Astrocyte of the spinal cord (primary cell): Measurements from ENCODE around the gene OSBPL3.

Source experiments
- DNase-seq: peaks from one replicate; pipeline ENCODE4 v3.0.0; 2011; ENCODE audit warnings: low read depth, low spot score
- H3K4me3 ChIP-seq: 2 replicates; pipeline ENCODE4 v1.5.1; 2011; ENCODE audit warnings: low read depth, mild to moderate bottlenecking, low read length, moderate library complexity
- CTCF ChIP-seq: IDR thresholded peaks from 2 replicates; pipeline ENCODE4 v1.5.1; 2012; ENCODE audit warnings: low read depth, mild to moderate bottlenecking, low read length, inconsistent platforms
- in situ Hi-C: cut with HindIII; loops from 2 replicates; pipeline ENCODE4 v1.10.0; 2017; ENCODE audit warnings: low sequenced_read_pairs

Gene OSBPL3

DNA sequence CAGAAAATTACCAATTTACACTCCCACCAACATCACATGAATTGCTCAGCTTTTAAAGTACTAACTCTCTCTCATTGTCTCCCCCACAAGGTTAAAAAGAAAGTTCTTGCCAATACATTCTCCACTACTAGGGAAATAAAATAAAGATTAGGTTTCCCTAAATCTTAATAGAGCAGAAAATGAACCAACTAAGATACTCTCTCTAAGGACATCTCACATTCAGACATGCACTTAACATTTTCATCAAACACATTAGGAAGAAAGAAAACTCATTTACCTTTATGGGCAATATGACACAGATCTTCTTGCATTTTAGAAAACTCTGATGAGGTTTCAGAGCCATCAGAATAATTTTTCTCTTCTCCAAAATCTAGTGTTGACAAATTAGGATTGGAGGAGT, 118.6 kb downstream of the OSBPL3 start:
- no peak overlapping the region for H3K4me3 ChIP-seq
- TF ChIP-seq CTCF, result no peak
- in situ Hi-C loops, result no loop called here
- no peak for DNase-seq

DNA sequence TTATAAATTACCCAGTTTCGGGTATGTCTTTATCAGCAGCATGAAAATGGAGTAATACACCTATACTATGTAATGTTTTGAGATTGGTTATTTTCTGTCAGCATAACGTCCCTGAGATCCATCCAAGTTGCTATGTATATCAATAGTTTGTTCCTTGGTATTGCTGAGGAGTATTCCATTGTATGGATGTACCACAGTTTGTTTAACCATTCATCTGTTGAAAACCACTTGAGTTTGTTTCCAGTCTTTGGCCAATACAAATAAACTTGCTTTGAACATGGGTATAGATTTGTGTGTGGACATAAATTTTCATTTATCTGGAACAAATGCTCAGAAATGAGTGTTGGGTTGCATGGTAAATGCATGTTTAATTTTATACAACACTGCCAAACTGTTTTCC, 119.4 kb downstream of the OSBPL3 start:
- in situ Hi-C loops, result no loop called here
- no peak for DNase-seq
- no peak for TF ChIP-seq CTCF
- no peak overlapping the region for H3K4me3 ChIP-seq

- in situ Hi-C loops, result no loop called here
- no peak for DNase-seq
- H3K4me3 ChIP-seq, result no peak overlapping the region
- TF ChIP-seq CTCF, result no peak
Observed at GRCh38 chr7:24858108-24858977, 121.6 kb downstream of the OSBPL3 start.

- no peak for TF ChIP-seq CTCF
- in situ Hi-C loops, result no loop called here
- DNase-seq, result no peak
- no peak overlapping the region for H3K4me3 ChIP-seq
Observed at GRCh38 chr7:24857623-24858022, 122.4 kb downstream of the OSBPL3 start.

- no peak for TF ChIP-seq CTCF
- in situ Hi-C loops, result no loop called here
- no peak overlapping the region for H3K4me3 ChIP-seq
- no peak for DNase-seq
Observed at GRCh38 chr7:24854866-24855265, 125.1 kb downstream of the OSBPL3 start.

DNA sequence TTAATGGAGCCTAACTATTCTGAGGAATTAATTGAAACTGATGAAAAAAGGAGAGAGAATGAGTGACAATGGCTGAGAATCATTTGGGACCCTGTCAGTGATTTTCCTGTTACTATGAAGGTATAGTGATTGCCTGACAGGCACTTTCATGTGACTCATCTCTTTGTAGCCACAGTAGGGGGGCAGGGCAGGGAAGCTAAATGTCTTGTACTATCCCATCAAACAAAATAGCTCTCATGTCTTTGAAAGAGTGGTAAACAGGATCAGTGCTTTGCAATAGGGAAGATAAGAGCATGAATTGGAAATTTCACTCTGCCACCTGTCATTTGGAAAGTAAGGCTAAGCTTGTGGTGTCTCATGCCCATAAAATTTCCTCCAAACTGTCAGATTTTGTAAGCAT, 128.2 kb downstream of the OSBPL3 start:
- no peak overlapping the region for H3K4me3 ChIP-seq
- no peak for TF ChIP-seq CTCF
- in situ Hi-C loops, result no loop called here
- peak; percentile 41 for DNase-seq
